Tibial artery (tissue), 4 donors: Measurements from ENCODE around the gene TAX1BP3.

Source experiments
- DNase-seq, 2 donors: peaks; one replicate each; pipeline ENCODE4 v3.0.0-alpha.2; 2019
- H3K27ac ChIP-seq, 2 donors: fragments of 200-600 bp; sonication (generic) in 1 of 2; 1 replicate in 1 of 2; 2 replicates in 1 of 2; pipeline ENCODE4 v1.5.1; 2018 to 2019; ENCODE audit warnings: mild to moderate bottlenecking in 1 of 2
- H3K27me3 ChIP-seq, 2 donors: fragments of 200-600 bp; sonication (generic) in 1 of 2; one replicate each; pipeline versions ENCODE4 v1.5.1 to v1.6.0; 2016 to 2019
- H3K36me3 ChIP-seq, 3 donors: fragments of 200-600 bp; sonication (generic) in 2 of 3; one replicate each; pipeline ENCODE4 v1.5.1; 2016 to 2019; ENCODE audit warnings: mild to moderate bottlenecking in 2 of 3
- H3K4me1 ChIP-seq, 4 donors: fragments of 200-600 bp; sonication (generic) in 2 of 4; 1 replicate in 3 of 4; 2 replicates in 1 of 4; pipeline ENCODE4 v1.5.1; 2016 to 2019
- H3K4me3 ChIP-seq, 2 donors: fragments of 200-600 bp; sonication (generic) in 1 of 2; 1 replicate in 1 of 2; 2 replicates in 1 of 2; pipeline ENCODE4 v1.5.1; 2018 to 2019; ENCODE audit warnings: mild to moderate bottlenecking in 2 of 2
- H3K9me3 ChIP-seq, 3 donors: fragments of 200-600 bp; sonication (generic) in 1 of 3; one replicate each; pipeline ENCODE4 v1.5.1; 2016 to 2019
- intact Hi-C: fragments of 100-400 bp; cut with DNase I; formaldehyde crosslinking; loops from one replicate; pipeline ENCODE4 v1.15.0; 2023; ENCODE audit warnings: low total_unique reads
- TF ChIP-seq, protein P1 (sequence below), 2 experiments: fragments of 200-600 bp in 1 of 2; fragments of 450-650 bp in 1 of 2; IDR thresholded peaks; one replicate each; pipeline ENCODE4 v1.5.1; 2017 to 2019; ENCODE audit warnings: antibody characterized with exemption in 2 of 2, mild to moderate bottlenecking in 1 of 2, moderate library complexity in 1 of 2

TAX1BP3 gene

DNA sequence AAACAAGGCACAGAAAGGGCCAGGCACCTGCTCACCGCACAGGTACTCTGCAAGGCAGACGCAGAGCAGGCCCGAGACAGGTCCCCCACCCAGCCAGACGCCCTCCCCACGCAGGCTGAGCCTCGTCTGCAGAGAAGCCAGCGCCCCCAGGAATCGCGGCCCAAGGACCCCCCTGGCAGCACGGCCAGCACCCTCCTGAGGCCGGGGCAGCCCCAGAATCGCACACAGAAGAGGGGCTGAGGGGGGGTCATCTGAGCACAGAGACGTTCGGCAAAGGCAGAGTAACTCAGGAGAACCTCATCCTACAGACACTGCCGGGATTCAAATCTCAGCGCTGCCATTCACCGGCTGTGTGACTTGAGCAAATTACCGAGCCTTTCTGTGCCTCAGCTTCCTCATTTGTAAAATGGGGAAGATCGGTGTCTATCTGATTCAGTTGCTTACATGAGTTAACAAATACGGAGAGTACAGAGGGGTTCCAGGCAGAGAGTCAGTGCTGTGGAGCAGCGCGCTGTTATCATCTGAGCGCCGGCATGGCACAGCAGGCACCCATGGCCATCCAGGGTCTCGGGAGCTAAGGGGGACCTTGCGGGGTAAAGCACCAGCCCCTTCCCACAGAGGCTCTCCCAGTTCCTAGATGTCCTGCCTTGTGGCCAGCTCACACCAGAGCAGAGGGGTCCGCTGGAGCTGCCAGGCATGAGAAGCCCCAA is 10.6 kb upstream of the TAX1BP3 start:
- DNase-seq: no peak

DNA sequence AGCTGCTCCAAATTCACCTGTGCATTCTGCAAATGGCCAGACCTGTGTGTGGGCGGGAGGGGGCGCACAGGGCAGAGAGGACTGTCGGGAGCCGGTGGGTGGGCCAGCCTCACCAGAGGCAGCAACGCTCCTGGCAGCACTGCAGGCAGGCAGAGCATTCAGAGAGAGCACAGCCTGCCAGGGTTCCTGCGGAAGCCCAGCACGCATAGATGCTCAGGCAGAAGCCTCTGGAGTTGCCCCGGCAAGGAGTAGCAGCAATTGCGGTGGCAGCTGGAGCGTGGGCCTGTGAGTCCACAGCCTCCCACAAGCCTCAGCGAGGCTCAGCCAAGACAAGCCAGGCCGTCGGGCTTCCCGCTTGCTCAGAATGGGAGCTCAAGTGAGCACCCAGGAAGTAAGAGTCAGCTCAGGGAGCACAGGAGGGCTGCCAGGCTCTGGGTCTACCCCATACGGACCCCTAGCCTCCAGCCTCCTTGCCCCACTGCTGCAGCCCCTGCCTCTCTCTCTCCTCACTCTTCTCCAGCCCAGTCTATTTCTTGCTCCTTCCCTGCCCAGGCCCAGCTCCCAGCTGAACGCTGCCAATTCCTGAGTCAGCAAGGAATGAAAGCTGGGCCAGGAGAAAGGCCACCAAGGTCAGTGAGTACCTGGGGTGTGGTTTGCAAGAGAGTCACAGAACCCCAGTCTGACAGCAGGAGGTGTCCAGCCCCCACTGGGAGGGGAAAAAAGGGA is 9.9 kb upstream of the TAX1BP3 start:
- H3K4me3 ChIP-seq: no peak overlapping the region
- no peaks in the 10 kb centered on the region for H3K9me3 ChIP-seq
- no peaks in the 10 kb centered on the region for H3K4me1 ChIP-seq
- TF ChIP-seq, protein P1, sequence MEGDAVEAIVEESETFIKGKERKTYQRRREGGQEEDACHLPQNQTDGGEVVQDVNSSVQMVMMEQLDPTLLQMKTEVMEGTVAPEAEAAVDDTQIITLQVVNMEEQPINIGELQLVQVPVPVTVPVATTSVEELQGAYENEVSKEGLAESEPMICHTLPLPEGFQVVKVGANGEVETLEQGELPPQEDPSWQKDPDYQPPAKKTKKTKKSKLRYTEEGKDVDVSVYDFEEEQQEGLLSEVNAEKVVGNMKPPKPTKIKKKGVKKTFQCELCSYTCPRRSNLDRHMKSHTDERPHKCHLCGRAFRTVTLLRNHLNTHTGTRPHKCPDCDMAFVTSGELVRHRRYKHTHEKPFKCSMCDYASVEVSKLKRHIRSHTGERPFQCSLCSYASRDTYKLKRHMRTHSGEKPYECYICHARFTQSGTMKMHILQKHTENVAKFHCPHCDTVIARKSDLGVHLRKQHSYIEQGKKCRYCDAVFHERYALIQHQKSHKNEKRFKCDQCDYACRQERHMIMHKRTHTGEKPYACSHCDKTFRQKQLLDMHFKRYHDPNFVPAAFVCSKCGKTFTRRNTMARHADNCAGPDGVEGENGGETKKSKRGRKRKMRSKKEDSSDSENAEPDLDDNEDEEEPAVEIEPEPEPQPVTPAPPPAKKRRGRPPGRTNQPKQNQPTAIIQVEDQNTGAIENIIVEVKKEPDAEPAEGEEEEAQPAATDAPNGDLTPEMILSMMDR (IDR thresholded peaks at IDR 0.05): no peak
- H3K27me3 ChIP-seq: peaks cover 0 to 36% of the 10 kb centered on the region in 2 donors
- intact Hi-C loops: no loop called here
- H3K36me3 ChIP-seq: no peaks in the 10 kb centered on the region
- H3K27ac ChIP-seq: no peak overlapping the region
- DNase-seq: no peak

More for the DNA sequence above, 10.6 kb upstream of the TAX1BP3 start:
- Histone ChIP-seq H3K27ac (no peak overlapping the region), H3K36me3 (no peaks in the 10 kb centered on the region), H3K27me3 (peaks cover 0 to 42% of the 10 kb centered on the region in 2 donors), H3K4me1 (no peaks in the 10 kb centered on the region), H3K4me3 (no peak overlapping the region), H3K9me3 (no peaks in the 10 kb centered on the region)
- TF ChIP-seq, protein P1 (IDR thresholded peaks at IDR 0.05): no peak
- intact Hi-C loops: no loop called here

DNA sequence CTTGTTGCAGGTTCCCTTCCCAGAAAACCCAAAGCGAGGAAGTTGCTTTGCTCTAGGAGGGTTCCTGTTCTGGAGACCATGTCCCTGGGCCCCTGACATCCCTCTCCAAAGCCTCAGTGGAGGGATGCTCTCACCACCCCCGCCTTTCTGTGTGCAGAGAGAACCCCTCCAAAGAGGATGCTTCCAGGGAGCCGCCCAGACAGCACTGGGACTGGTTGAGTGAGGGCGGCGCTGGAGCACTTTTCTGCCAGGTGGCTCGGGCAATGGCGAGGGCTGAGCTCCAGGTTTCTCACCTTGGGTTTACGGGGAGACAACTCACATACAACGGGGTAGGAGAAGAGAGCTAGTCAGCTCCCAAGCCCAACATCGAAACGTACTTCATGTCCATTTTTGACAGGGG is 7.5 kb upstream of the TAX1BP3 start:
- Histone ChIP-seq H3K4me3 (no peak overlapping the region), H3K36me3 (peaks cover 0 to 12% (median 0%) of the 10 kb centered on the region in 3 donors), H3K27me3 (peaks cover 0 to 13% of the 10 kb centered on the region in 2 donors), H3K27ac (no peak overlapping the region), H3K9me3 (no peaks in the 10 kb centered on the region), H3K4me1 (no peaks in the 10 kb centered on the region)
- intact Hi-C loops: no loop called here
- no peak for DNase-seq
- TF ChIP-seq, protein P1 (IDR thresholded peaks at IDR 0.05): no peak

DNA sequence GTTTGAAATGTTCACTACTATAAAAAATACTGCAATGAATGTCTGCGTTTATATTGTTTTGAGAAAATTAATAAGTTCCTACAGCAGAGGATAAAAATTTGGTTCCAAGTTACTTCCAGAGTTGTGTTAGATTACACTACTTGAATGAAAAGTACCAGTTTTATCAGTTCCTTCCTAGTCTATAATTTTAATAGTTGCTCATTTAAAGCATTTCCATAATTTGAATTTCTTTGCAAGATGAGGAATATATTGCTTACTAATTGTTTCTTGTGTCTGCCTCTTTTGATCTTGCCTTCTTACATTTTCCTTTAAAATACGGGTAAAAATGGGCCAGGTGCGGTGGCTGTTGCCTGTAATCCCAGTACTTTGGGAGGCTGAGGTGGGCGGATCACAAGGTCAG is 4.2 kb upstream of the TAX1BP3 start:
- no peak for DNase-seq
- TF ChIP-seq, protein P1 (IDR thresholded peaks at IDR 0.05): no peak
- H3K9me3 ChIP-seq: no peaks in the 10 kb centered on the region
- H3K27ac ChIP-seq: no peak overlapping the region
- no peak overlapping the region for H3K4me3 ChIP-seq
- no peaks in the 10 kb centered on the region for H3K27me3 ChIP-seq
- H3K36me3 ChIP-seq: peaks cover 0 to 12% (median 0%) of the 10 kb centered on the region in 3 donors
- intact Hi-C loops: no loop called here
- H3K4me1 ChIP-seq: peaks cover 6 to 13% (median 10%) of the 10 kb centered on the region in 4 donors

DNA sequence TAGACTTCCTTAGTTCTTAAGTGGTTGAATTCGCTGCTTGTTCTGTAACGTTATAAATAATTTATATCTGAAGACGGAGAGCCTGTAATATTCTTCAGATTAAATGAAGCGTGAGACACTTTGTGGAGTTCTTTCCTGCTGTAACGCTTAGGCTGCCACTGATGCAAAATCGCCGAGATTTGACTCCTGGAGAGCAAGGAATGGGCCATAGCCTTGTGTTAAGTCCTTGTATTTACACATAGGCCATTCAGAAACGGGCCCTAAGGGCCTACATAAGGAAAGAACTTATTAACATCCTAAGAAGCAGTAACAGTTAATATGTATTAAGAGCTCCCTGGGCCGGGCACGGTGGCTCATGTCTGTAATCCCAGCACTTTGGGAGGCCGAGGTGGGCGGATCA is 1.2 kb upstream of the TAX1BP3 start:
- Histone ChIP-seq H3K4me1 (peaks cover 6 to 32% (median 28%) of the 10 kb centered on the region in 4 donors), H3K27me3 (no peaks in the 10 kb centered on the region), H3K9me3 (no peaks in the 10 kb centered on the region), H3K4me3 (peak overlapping the region; percentile 92 to 98), H3K36me3 (peaks cover 6 to 17% (median 6%) of the 10 kb centered on the region in 3 donors), H3K27ac (peak overlapping the region; percentile 86 to 89)
- TF ChIP-seq, protein P1 (IDR thresholded peaks at IDR 0.05): no peak
- DNase-seq: no peak
- intact Hi-C loops: loop anchor here (10.0 kb wide), 1 partner anchor 955 kb away; the partner anchor contains the start of gene CLUH
